Endometrium (tissue), 2 donors: Measurements from ENCODE around the gene ARL17B.
"Not testable (repeated sequence)": the region's sequence is repeated elsewhere in the genome, so short reads cannot be mapped to it uniquely, and the experiment has no call there.

Source experiments
- FAIRE-seq: peaks from 2 replicates; lab custom pipeline; 2012; peaks lifted over from hg19 to GRCh38; lab: Jason Lieb, UNC
- donor health status: control.
- donor health status: control.

Gene ARL17B

GRCh38 chr17:46244949-46245768, 116.4 kb downstream of the ARL17B start:
- not testable (repeated sequence) for FAIRE-seq

DNA sequence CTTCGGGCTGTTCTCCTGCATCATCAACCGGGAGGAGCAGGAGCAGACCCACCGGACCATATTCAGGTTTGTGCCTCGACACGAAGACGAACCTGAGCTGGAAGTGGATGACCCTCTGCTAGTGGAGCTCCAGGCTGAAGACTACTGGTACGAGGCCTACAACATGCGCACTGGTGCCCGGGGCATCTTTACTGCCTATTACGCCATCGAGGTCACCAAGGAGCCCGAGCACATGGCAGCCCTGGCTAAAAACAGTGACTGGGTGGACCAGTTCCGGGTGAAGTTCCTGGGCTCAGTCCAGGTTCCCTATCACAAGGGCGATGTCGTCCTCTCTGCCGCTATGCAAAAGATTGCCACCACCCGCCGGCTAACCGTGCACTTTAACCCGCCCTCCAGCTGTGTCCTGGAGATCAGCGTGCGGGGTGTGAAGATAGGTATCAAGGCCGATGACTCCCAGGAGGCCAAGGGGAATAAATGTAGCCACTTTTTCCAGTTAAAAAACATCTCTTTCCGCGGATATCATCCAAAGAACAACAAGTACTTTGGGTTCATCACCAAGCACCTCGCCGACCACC, 117.1 kb downstream of the ARL17B start:
- not testable (repeated sequence) for FAIRE-seq

GRCh38 chr17:46243928-46244327, 117.6 kb downstream of the ARL17B start:
- FAIRE-seq: not testable (repeated sequence)

GRCh38 chr17:46243505-46243904, 118.1 kb downstream of the ARL17B start:
- FAIRE-seq: not testable (repeated sequence)

GRCh38 chr17:46231359-46231758, 130.2 kb downstream of the ARL17B start:
- FAIRE-seq: not testable (repeated sequence)

- FAIRE-seq: not testable (repeated sequence)
These were observed 136.2 kb downstream of the ARL17B start for GRCh38 chr17:46225274-46225794.

- FAIRE-seq: not testable (repeated sequence)
These were observed 136.7 kb downstream of the ARL17B start for GRCh38 chr17:46224864-46225263.
